ELF-1 (cell line): ENCODE data around the gene PCDHGA9.
"Not testable (repeated sequence)": the region's sequence is repeated elsewhere in the genome, so short reads cannot be mapped to it uniquely, and the experiment has no call there.

Source experiments
- DNase-seq: peaks from one replicate; pipeline ENCODE4 v3.0.0-alpha.2; 2016; ENCODE audit warnings: low read depth, low spot score

The PCDHGA9 gene

GRCh38 chr5:141413540-141414069 is 11.0 kb downstream of the PCDHGA9 start:
- DNase-seq = peak; percentile 42

GRCh38 chr5:141414548-141415274 is 12.1 kb downstream of the PCDHGA9 start:
- DNase-seq = not testable (repeated sequence)

GRCh38 chr5:141415275-141415618 is 12.7 kb downstream of the PCDHGA9 start:
- DNase-seq = not testable (repeated sequence)

GRCh38 chr5:141417494-141418172 is 15.1 kb downstream of the PCDHGA9 start, which contains the start of gene PCDHGB7:
TSS of gene PCDHGB7 (plus strand) at chr5:141417677. CDS start at chr5:141417860, 183 bp downstream.
- DNase-seq = peak; percentile 91

GRCh38 chr5:141419074-141419880 is 16.7 kb downstream of the PCDHGA9 start:
- DNase-seq = no peak

- DNase-seq = peak; percentile 78
These were observed 18.4 kb downstream of the PCDHGA9 start, which contains the start of gene PCDHGA11 for GRCh38 chr5:141420855-141421488. TSS of gene PCDHGA11 (plus strand) at chr5:141421051. CDS start at chr5:141421228, 177 bp downstream.

- no peak for DNase-seq
These were observed 18.9 kb downstream of the PCDHGA9 start for GRCh38 chr5:141421489-141421855.

- DNase-seq = no peak
These were observed 20.2 kb downstream of the PCDHGA9 start for GRCh38 chr5:141422742-141423291.

- DNase-seq = no peak
These were observed 25.3 kb downstream of the PCDHGA9 start for GRCh38 chr5:141427783-141428426.

GRCh38 chr5:141430332-141431113 is 27.9 kb downstream of the PCDHGA9 start, which contains the start of gene PCDHGA12:
TSS of gene PCDHGA12 (plus strand) at chr5:141430507. CDS start at chr5:141430760, 253 bp downstream.
- peak; percentile 67 for DNase-seq

GRCh38 chr5:141431286-141431685 is 28.7 kb downstream of the PCDHGA9 start:
- no peak for DNase-seq

- not testable (repeated sequence) for DNase-seq
These were observed 29.7 kb downstream of the PCDHGA9 start for GRCh38 chr5:141432308-141432707.

- DNase-seq = not testable (repeated sequence)
These were observed 30.1 kb downstream of the PCDHGA9 start for GRCh38 chr5:141432726-141433125.

GRCh38 chr5:141434006-141434405 is 31.4 kb downstream of the PCDHGA9 start:
- no peak for DNase-seq

GRCh38 chr5:141437221-141437620 is 34.6 kb downstream of the PCDHGA9 start:
- DNase-seq = no peak

- DNase-seq = peak; percentile 35
These were observed 37.0 kb downstream of the PCDHGA9 start for GRCh38 chr5:141439411-141440141.

- no peak for DNase-seq
These were observed 37.8 kb downstream of the PCDHGA9 start for GRCh38 chr5:141440341-141440740.

- DNase-seq = no peak
These were observed 39.1 kb downstream of the PCDHGA9 start for GRCh38 chr5:141441571-141442170.
